Hepatocyte (in vitro differentiated cells): ENCODE data around the gene DUOX1. TPM values are rescaled to one million over a fixed set of nuclear protein-coding genes. Genes with fewer than 3 reads are reported as not detected.

ENCODE experiments used
- DNase-seq: peaks from one replicate; pipeline ENCODE4 v3.0.0-alpha.2; 2016; ENCODE audit warnings: low spot score
- H2AFZ ChIP-seq: fragments of 200-600 bp; sonication (generic); 2 replicates; pipeline ENCODE4 v1.6.0; 2016; ENCODE audit warnings: antibody characterized with exemption, mild to moderate bottlenecking
- H3K27ac ChIP-seq: fragments of 200-600 bp; sonication (generic); 2 replicates; pipeline ENCODE4 v1.5.1; 2016; ENCODE audit warnings: mild to moderate bottlenecking
- H3K27me3 ChIP-seq: fragments of 200-600 bp; sonication (generic); 2 replicates; pipeline ENCODE4 v1.6.1; 2016
- H3K36me3 ChIP-seq: fragments of 200-600 bp; sonication (generic); replicated peaks from 2 replicates; pipeline ENCODE4 v1.5.1; 2016; ENCODE audit warnings: low read depth; ENCODE audit not compliant: insufficient read depth
- H3K4me1 ChIP-seq: fragments of 200-600 bp; sonication (generic); 2 replicates; pipeline ENCODE4 v1.5.1; 2016; ENCODE audit warnings: mild to moderate bottlenecking, moderate library complexity; ENCODE audit not compliant: insufficient read depth
- H3K4me2 ChIP-seq: fragments of 200-600 bp; sonication (generic); 2 replicates; pipeline ENCODE4 v1.6.0; 2016
- H3K4me3 ChIP-seq: fragments of 200-600 bp; sonication (generic); 2 replicates; pipeline ENCODE4 v1.5.1; 2016; ENCODE audit warnings: mild to moderate bottlenecking
- H3K79me2 ChIP-seq: fragments of 200-600 bp; sonication (generic); 2 replicates; pipeline ENCODE4 v1.6.0; 2017; ENCODE audit warnings: mild to moderate bottlenecking
- H3K9me2 ChIP-seq: fragments of 200-600 bp; sonication (generic); replicated peaks from 2 replicates; pipeline ENCODE4 v1.6.0; 2017; ENCODE audit warnings: mild to moderate bottlenecking; ENCODE audit not compliant: insufficient read depth
- H3K9me3 ChIP-seq: fragments of 200-600 bp; sonication (generic); 2 replicates; pipeline ENCODE4 v1.5.1; 2016; ENCODE audit warnings: low read depth, mild to moderate bottlenecking
- H4K20me1 ChIP-seq: fragments of 200-600 bp; sonication (generic); 2 replicates; pipeline ENCODE4 v1.6.0; 2016; ENCODE audit warnings: mild to moderate bottlenecking; ENCODE audit not compliant: insufficient read depth, poor library complexity, severe bottlenecking
- CTCF ChIP-seq: fragments of 200-600 bp; sonication (generic); IDR thresholded peaks from 2 replicates; pipeline ENCODE4 v1.5.1; 2016; ENCODE audit warnings: antibody characterized with exemption, mild to moderate bottlenecking; ENCODE audit not compliant: poor library complexity
- EZH2 ChIP-seq: fragments of 200-600 bp; sonication (generic); IDR thresholded peaks from 2 replicates; pipeline ENCODE4 v1.6.1; 2016; ENCODE audit warnings: antibody characterized with exemption, mild to moderate bottlenecking, borderline replicate concordance
- EZH2phosphoT487 ChIP-seq: fragments of 200-600 bp; sonication (generic); IDR thresholded peaks from one replicate; pipeline ENCODE4 v1.6.1; 2018; ENCODE audit warnings: antibody characterized with exemption, mild to moderate bottlenecking, low read depth, moderate library complexity; ENCODE audit not compliant: unreplicated experiment, severe bottlenecking
- WGBS: methylation state at CpG from one replicate; pipeline ENCODE4 v1.1.6; 2016; ENCODE audit warnings: low lambda C conversion rate; ENCODE audit errors: missing lambda C conversion rate; 5-methylcytosine and 5-hydroxymethylcytosine counted together
- polyA plus RNA-seq: library from polyadenylated mRNA; unstranded; fragments of >200 nt; fragmentation: Nextera tagmentation; extraction: Ambion mirVana; gene quantifications from 2 replicates; pipeline ENCODE4 v1.2.1, GENCODE V29; 2016
- total RNA-seq: library from RNA; depleted of rRNA; stranded (reverse); fragments of >200 nt; gene quantifications from 2 replicates; pipeline ENCODE4 v1.2.3, GENCODE V29; 2014

Gene DUOX1
- total and polyA plus RNA-seq, 2 experiments from 2014 or later = 3.3 to 7.7 TPM

- Histone ChIP-seq H3K27me3 (no peaks in the 10 kb centered on the region), H3K27ac (peak overlapping the region; percentile 92), H3K9me3 (no peaks in the 10 kb centered on the region), H2AFZ (no peak overlapping the region), H3K36me3 (no peaks in the 10 kb centered on the region), H3K9me2 (no peaks in the 10 kb centered on the region), H3K4me3 (no peak overlapping the region), H4K20me1 (no peaks in the 10 kb centered on the region), H3K79me2 (no peaks in the 10 kb centered on the region), H3K4me1 (peaks cover 22% of the 10 kb centered on the region), H3K4me2 (no peak overlapping the region)
- TF ChIP-seq EZH2phosphoT487 (no peak), CTCF (no peak), EZH2 (no peak)
- WGBS = 70% methylated on average over 1 of the region's 1 CpG
- no peak for DNase-seq
Measured at GRCh38 chr15:45087513-45087912, 42.3 kb upstream of the DUOX1 start.

GRCh38 chr15:45088801-45089711 lies 40.7 kb upstream of the DUOX1 start:
- Histone ChIP-seq H3K36me3 (no peaks in the 10 kb centered on the region), H3K4me2 (peak overlapping the region; percentile 6), H3K9me3 (no peaks in the 10 kb centered on the region), H3K4me3 (no peak overlapping the region), H4K20me1 (no peaks in the 10 kb centered on the region), H3K27ac (peak overlapping the region; percentile 92), H2AFZ (no peak overlapping the region), H3K27me3 (no peaks in the 10 kb centered on the region), H3K9me2 (no peaks in the 10 kb centered on the region), H3K79me2 (no peaks in the 10 kb centered on the region), H3K4me1 (peaks cover 19% of the 10 kb centered on the region)
- 53% methylated on average over 10 of the region's 10 CpGs for WGBS
- DNase-seq = peak; percentile 66
- TF ChIP-seq EZH2phosphoT487 = no peak
- no peak for TF ChIP-seq EZH2
- TF ChIP-seq CTCF = no peak

- no peak overlapping the region for H3K4me2 ChIP-seq
- no peak overlapping the region for H3K4me3 ChIP-seq
- TF ChIP-seq CTCF (no peak), EZH2 (no peak), EZH2phosphoT487 (no peak)
Measured at GRCh38 chr15:45089712-45090373, 40.0 kb upstream of the DUOX1 start.

More at GRCh38 chr15:45089712-45090373, 40.0 kb upstream of the DUOX1 start:
- Histone ChIP-seq H3K27ac (peak overlapping the region; percentile 92), H4K20me1 (no peaks in the 10 kb centered on the region), H3K79me2 (no peaks in the 10 kb centered on the region), H3K9me2 (no peaks in the 10 kb centered on the region), H3K27me3 (no peaks in the 10 kb centered on the region), H3K9me3 (no peaks in the 10 kb centered on the region), H3K4me1 (peaks cover 19% of the 10 kb centered on the region), H3K36me3 (no peaks in the 10 kb centered on the region), H2AFZ (no peak overlapping the region)
- peak; percentile 40 for DNase-seq
- WGBS = 31% methylated on average over 3 of the region's 3 CpGs
